ENCODE measurements around the gene SPTB.
"Not testable (repeated sequence)": the region's sequence is repeated elsewhere in the genome, so short reads cannot be mapped to it uniquely, and the experiment has no call there.

SPTB gene

GRCh38 chr14:64821651-64822050, 58.1 kb downstream of the SPTB start:
- no peak for DNase-seq (ENCODE audit: low spot score)

GRCh38 chr14:64818151-64818550, 61.6 kb downstream of the SPTB start:
- no peak for DNase-seq (ENCODE audit: low spot score)

GRCh38 chr14:64817631-64818030, 62.1 kb downstream of the SPTB start:
- no peak for DNase-seq (ENCODE audit: low spot score)

GRCh38 chr14:64816221-64816783, 63.4 kb downstream of the SPTB start:
- no peak for DNase-seq (ENCODE audit: low spot score)

GRCh38 chr14:64815257-64815656, 64.5 kb downstream of the SPTB start:
- no peak for DNase-seq (ENCODE audit: low spot score)

- no peak for DNase-seq (ENCODE audit: low spot score)
These were observed 67.3 kb downstream of the SPTB start for GRCh38 chr14:64812412-64812811.

- DNase-seq (ENCODE audit: low spot score) = no peak
These were observed 68.0 kb downstream of the SPTB start for GRCh38 chr14:64811676-64812075.

GRCh38 chr14:64808449-64808848, 71.3 kb downstream of the SPTB start:
- DNase-seq (ENCODE audit: low spot score) = no peak

GRCh38 chr14:64807551-64807950, 72.2 kb downstream of the SPTB start:
- no peak for DNase-seq (ENCODE audit: low spot score)

- no peak for DNase-seq (ENCODE audit: low spot score)
These were observed 72.7 kb downstream of the SPTB start for GRCh38 chr14:64806862-64807495.

- no peak for DNase-seq (ENCODE audit: low spot score)
These were observed 73.4 kb downstream of the SPTB start for GRCh38 chr14:64806202-64806861.

GRCh38 chr14:64805646-64806045, 74.1 kb downstream of the SPTB start:
- DNase-seq (ENCODE audit: low spot score) = not testable (repeated sequence)

GRCh38 chr14:64804754-64805260, 74.9 kb downstream of the SPTB start:
- DNase-seq (ENCODE audit: low spot score) = no peak

GRCh38 chr14:64801800-64802199, 77.9 kb downstream of the SPTB start:
- DNase-seq (ENCODE audit: low spot score) = peak; percentile 46

GRCh38 chr14:64801046-64801445, 78.7 kb downstream of the SPTB start:
- no peak for DNase-seq (ENCODE audit: low spot score)

GRCh38 chr14:64800000-64800399, 79.7 kb downstream of the SPTB start:
- DNase-seq (ENCODE audit: low spot score) = peak; percentile 46

GRCh38 chr14:64799555-64799954, 80.2 kb downstream of the SPTB start:
- DNase-seq (ENCODE audit: low spot score) = no peak

GRCh38 chr14:64796369-64796768, 83.3 kb downstream of the SPTB start:
- no peak for DNase-seq (ENCODE audit: low spot score)

GRCh38 chr14:64795921-64796320, 83.8 kb downstream of the SPTB start:
- DNase-seq (ENCODE audit: low spot score) = no peak

- DNase-seq (ENCODE audit: low spot score) = no peak
These were observed 84.5 kb downstream of the SPTB start for GRCh38 chr14:64795211-64795610.

- DNase-seq (ENCODE audit: low spot score) = no peak
These were observed 86.7 kb downstream of the SPTB start for GRCh38 chr14:64792871-64793560.

GRCh38 chr14:64792231-64792630, 87.5 kb downstream of the SPTB start:
- DNase-seq (ENCODE audit: low spot score) = no peak

GRCh38 chr14:64790478-64790877, 89.2 kb downstream of the SPTB start:
- no peak for DNase-seq (ENCODE audit: low spot score)
